RWPE1 (cell line): ENCODE results near the gene KCNMA1.

ENCODE experiments used
- CTCF ChIA-PET: fragments of 350-600 bp; sonication (Branson Sonifier 250); formaldehyde crosslinking; extraction: SDS; loops from one replicate; lab custom pipeline; 2021; lab: Yijun Ruan, JAX
- POLR2A ChIA-PET: fragments of 400-600 bp; formaldehyde crosslinking; extraction: SDS; loops from one replicate; lab custom pipeline; 2020; ENCODE audit warnings: antibody characterized with exemption; ENCODE audit not compliant: low non-redundant PET; lab: Yijun Ruan, JAX
- DNase-seq: peaks from one replicate; pipeline ENCODE4 v3.0.0; 2012; ENCODE audit warnings: low spot score
- H3K27ac ChIP-seq: fragments of 450-650 bp; 2 replicates; pipeline ENCODE4 v1.5.1; 2017
- TF ChIP-seq, protein P1 (sequence below): fragments of 450-650 bp; conservative IDR thresholded peaks from 2 replicates; pipeline ENCODE4 v1.5.1; 2017; ENCODE audit warnings: low read depth, mild to moderate bottlenecking

Gene KCNMA1

DNA sequence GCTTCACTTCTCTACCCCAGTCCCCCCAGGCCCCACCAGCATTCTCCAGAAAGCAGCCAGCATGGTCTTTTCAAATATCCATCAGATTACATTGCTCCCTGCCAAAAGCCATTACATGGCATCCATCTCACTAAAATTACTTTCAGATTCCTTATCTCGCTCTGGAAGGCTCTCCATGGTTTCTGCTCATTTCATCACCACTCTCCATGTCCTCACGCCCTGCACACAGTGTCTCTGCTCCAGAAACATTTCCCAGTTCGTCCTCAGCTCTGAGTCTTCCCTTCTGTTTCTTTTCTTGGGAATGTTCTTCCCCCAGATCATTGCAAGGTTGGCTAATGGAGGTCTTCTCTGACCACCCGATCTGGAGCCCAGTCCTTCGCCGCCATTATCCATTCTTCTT, 499.1 kb downstream of the KCNMA1 start:
- no peak for DNase-seq
- POLR2A ChIA-PET: no interaction called here
- CTCF ChIA-PET: no interaction called here
- H3K27ac ChIP-seq: no peak overlapping the region
- TF ChIP-seq, protein P1, sequence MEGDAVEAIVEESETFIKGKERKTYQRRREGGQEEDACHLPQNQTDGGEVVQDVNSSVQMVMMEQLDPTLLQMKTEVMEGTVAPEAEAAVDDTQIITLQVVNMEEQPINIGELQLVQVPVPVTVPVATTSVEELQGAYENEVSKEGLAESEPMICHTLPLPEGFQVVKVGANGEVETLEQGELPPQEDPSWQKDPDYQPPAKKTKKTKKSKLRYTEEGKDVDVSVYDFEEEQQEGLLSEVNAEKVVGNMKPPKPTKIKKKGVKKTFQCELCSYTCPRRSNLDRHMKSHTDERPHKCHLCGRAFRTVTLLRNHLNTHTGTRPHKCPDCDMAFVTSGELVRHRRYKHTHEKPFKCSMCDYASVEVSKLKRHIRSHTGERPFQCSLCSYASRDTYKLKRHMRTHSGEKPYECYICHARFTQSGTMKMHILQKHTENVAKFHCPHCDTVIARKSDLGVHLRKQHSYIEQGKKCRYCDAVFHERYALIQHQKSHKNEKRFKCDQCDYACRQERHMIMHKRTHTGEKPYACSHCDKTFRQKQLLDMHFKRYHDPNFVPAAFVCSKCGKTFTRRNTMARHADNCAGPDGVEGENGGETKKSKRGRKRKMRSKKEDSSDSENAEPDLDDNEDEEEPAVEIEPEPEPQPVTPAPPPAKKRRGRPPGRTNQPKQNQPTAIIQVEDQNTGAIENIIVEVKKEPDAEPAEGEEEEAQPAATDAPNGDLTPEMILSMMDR: no peak

GRCh38 chr10:77135555-77135954, 502.1 kb downstream of the KCNMA1 start:
- TF ChIP-seq, protein P1: no peak
- DNase-seq: no peak
- POLR2A ChIA-PET: no interaction called here
- H3K27ac ChIP-seq: no peak overlapping the region
- CTCF ChIA-PET: no interaction called here

GRCh38 chr10:77131214-77131613, 506.4 kb downstream of the KCNMA1 start:
- ChIA-PET POLR2A (no interaction called here), CTCF (no interaction called here)
- no peak for DNase-seq

GRCh38 chr10:77127243-77127642, 510.4 kb downstream of the KCNMA1 start:
- TF ChIP-seq, protein P1: no peak
- ChIA-PET CTCF (no interaction called here), POLR2A (no interaction called here)
- no peak for DNase-seq
- H3K27ac ChIP-seq: no peak overlapping the region

More at GRCh38 chr10:77131214-77131613, 506.4 kb downstream of the KCNMA1 start:
- no peak overlapping the region for H3K27ac ChIP-seq
- TF ChIP-seq, protein P1: no peak

GRCh38 chr10:77125231-77125630, 512.4 kb downstream of the KCNMA1 start:
- ChIA-PET POLR2A (no interaction called here), CTCF (no interaction called here)
- no peak for DNase-seq
- TF ChIP-seq, protein P1: no peak
- no peak overlapping the region for H3K27ac ChIP-seq

DNA sequence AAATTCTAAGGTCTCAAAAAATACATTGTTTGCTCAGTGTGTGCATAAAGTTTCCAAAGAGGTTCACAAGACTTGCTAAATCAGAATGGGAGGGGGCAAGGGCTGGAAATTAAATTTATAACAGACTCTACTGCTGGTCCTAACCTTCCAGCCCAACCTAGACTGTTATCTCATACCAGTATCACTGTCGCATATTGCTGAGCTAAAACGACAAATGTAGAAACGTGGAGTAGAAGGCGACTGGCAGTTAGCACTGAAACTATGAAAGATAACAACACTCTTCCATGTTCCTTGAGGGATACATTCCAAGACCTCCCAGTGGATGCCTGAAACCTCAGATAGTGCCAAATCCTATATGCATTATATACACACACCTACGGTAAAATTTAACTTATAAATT, 514.3 kb downstream of the KCNMA1 start:
- ChIA-PET CTCF (no interaction called here), POLR2A (no interaction called here)
- no peak for DNase-seq
- no peak overlapping the region for H3K27ac ChIP-seq
- TF ChIP-seq, protein P1: no peak
